SU-DHL-6 (cell line): ENCODE results near the gene ASTN1.

ENCODE experiments used
- CTCF ChIP-seq: fragments of 200-600 bp; sonication (generic); IDR thresholded peaks from one replicate; pipeline ENCODE4 v1.5.1; 2017; ENCODE audit warnings: antibody characterized with exemption, mild to moderate bottlenecking, low read length, moderate library complexity; ENCODE audit not compliant: insufficient read depth, poor library complexity, severe bottlenecking
- EZH2phosphoT487 ChIP-seq: fragments of 200-600 bp; sonication (generic), shearing (Covaris generic); conservative IDR thresholded peaks from 2 replicates; pipeline ENCODE4 v1.6.1; 2018; ENCODE audit warnings: mild to moderate bottlenecking, antibody characterized with exemption, low read length, moderate library complexity, mixed read lengths

GRCh38 chr1:177048314-177049069, 116.0 kb downstream of the ASTN1 start:
- TF ChIP-seq CTCF (no peak), EZH2phosphoT487 (no peak)
